RPMI7951 (cell line): ENCODE data around the gene PFKFB3. TPM values are rescaled to one million over a fixed set of nuclear protein-coding genes. Genes with fewer than 3 reads are reported as not detected.
"Not testable (repeated sequence)": the region's sequence is repeated elsewhere in the genome, so short reads cannot be mapped to it uniquely, and the experiment has no call there.

Experiments used
- DNase-seq: peaks from one replicate; pipeline ENCODE4 v3.0.0-alpha.2; 2012; ENCODE audit warnings: low read depth
- total RNA-seq: library from RNA; depleted of rRNA; stranded (reverse); fragments of >200 nt; shearing (Covaris generic); gene quantifications from 2 replicates; pipeline ENCODE4 v1.2.3, GENCODE V29; 2014

PFKFB3 gene
- total RNA-seq, 1 experiment from 2014 or later: 46.6 TPM

DNA sequence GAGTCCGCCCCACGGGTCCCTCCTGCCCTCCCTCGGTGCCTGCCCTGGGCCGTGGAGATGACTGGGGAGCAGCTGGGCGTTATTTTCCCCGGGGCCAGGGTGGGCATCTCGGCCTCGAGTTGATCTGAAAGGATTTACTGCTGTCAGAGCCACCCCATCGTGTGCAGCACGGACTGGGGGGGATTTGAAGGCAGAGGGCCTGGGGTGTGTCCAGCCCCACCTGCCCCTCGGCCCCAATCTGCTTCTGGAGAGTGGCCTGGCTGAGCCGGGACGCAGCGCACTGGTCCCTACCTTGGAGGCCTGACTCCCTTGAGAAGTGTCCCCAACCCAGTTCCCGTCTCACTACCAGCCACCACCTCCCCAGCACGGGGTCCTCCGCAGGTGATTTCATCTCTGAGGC is 24.2 kb upstream of the PFKFB3 start:
- DNase-seq: no peak

DNA sequence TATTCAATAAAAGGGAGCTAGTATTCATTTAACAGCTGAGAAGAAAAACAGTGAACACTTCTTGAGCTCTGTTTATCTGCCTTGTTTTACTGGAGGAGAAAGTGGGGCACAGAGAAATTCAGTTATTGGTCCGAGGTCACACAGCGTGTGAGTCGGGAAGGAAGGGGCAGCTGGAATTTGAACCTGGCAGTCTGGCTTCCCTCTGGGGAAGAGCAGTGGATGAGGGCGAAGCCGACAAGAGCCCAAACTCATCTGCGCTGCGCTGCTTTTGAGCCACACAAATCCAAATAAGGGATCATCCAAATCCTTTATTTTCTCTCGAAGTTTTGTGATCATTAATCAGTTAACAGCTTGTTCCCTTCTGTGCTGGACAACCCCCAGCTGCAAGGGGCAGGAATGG is 23.7 kb upstream of the PFKFB3 start:
- no peak for DNase-seq

DNA sequence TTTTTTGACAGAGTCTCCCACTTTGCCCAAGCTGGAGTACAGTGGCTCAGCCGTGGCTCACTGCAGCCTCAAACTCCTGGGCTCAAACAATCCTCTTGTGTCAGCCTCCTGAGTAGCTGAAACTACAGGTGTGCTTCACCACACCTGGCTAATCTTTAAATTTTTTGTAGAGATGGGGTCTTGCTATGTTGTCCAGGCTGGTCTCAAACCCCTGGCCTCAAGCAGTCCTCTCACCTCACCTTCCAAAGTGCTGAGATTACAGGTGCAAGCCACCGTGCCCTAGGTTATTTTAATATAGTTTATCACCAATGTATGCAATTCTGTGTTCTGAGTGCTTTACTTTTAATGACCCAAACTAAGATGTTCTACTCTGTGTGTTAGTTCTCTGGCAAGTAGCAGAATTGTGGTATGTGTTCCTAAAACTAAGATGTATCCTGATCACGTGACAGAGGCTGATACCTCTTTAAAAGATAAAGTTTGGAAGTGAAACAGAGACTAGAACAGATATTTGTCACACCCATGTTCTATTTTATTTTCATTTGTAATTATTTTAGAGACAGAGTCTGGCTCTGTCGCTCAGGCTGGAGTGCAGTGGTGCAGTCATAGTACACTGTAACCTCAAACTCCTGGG is 22.1 kb upstream of the PFKFB3 start:
- no peak for DNase-seq

DNA sequence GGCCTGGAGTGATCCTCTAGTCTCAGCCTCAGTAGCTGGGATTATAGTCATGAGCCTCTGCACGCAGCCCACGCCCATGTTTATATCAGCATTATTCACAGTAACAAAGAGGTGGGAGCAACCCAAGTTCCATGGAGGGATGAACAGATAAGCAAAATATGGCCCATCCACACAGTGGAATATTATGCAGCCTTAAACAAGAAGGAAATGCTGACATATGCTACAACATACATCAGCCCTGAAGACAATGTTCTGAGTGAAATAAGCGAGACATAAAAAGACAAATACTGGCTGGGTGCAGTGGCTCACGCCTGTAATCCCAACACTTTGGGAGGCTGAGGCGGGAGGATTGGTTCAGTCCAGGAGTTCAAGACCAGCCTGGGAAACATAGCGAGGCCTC is 21.5 kb upstream of the PFKFB3 start:
- DNase-seq: no peak

DNA sequence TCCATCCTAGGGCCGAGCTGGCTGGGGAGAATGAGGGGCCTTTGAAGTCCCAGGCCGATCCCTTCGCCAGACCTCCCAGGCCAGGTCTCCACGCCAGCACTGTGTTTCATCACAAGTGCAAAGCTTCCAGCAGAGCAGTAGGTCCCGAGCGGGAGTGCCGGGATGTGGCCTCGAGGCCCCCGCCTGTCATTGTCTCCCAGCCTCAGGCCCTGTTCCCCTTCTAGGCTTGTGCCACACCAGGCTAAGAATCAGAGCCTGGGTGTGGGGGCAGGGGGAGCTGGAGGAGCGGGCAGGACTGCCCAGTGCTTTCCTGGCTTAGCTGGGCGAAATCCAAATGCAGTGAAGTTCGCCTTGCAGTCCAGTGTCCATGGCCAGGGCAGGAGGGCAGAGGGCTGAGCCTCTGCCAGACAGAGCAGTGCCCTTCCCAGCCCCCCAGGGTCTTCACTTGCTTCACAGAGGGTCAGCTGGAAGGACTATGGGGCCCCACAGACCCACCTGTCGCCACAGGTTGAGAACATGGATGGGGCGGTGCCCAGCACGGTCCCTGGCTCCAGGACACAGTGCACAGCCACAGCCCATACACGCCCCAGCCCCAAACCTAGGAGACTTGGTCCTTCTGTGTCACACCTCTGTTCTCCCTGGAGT is 20.2 kb upstream of the PFKFB3 start:
- DNase-seq: no peak

DNA sequence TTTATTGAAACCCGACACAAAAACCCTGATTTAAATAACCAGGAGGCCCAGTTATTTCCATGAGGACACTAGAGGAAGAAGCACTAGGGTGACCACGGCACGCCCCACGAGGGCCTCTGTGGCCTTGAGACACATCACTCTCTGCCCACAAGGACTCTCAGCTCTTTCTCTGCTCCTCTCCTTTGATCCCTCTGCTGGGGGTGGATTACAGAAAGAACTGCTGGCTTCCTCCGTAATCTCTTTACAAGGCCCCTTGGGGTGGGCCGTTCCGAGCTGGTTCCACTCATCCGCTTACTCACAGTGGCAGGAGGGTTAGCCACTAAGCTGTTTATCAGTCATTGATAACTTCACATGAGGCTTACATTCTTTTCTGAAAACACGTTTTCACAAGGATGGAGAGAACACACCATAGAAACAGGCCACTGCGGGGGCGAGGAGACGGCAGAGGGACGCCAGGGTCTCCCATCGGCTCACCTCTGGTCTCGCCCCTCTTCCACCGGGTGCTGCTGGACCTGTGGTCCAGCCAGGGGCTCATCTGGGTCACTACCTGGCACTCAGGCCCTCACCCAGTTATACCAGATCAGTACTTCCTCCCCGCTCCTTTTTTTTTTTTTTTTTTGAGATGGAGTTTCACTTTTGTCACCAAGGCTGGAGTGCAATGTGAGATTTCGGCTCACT is 17.6 kb upstream of the PFKFB3 start:
- no peak for DNase-seq

DNA sequence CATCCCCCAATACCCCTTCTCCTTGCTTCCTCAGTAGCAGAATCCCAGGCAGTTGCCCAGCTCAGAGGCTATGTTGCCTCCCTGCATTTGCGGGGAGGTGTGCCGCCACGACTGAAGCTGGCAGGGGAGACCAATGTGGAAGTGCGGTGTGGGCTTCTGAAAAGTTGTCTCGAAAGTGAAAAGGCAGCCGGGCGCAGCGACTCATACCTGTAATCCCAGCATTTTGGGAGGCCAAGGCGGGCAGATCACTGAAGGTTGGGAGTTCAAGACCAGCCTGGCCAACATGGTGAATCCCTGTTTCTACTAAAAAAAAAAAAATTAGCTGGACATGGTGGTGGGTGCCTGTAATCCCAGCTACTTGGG is 15.9 kb upstream of the PFKFB3 start:
- no peak for DNase-seq

DNA sequence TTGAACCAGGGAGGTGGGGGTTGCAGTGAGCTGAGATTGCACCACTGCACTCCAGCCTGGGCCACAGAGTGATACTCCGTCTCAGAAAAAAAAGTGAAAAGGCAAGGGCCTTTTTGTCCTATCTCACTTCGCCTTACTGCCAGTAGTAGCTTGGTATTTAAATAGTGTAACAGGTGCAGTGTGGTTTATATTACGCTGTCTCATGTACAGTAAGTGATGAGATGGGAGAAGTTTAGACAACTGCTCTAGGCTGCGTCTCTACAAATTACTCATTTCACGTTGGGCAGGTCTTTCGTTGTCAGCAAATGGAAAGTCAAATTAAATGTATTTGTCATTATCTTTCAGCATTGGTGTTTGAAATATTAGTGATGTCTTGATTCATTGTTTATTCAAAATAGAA is 15.5 kb upstream of the PFKFB3 start:
- no peak for DNase-seq

DNA sequence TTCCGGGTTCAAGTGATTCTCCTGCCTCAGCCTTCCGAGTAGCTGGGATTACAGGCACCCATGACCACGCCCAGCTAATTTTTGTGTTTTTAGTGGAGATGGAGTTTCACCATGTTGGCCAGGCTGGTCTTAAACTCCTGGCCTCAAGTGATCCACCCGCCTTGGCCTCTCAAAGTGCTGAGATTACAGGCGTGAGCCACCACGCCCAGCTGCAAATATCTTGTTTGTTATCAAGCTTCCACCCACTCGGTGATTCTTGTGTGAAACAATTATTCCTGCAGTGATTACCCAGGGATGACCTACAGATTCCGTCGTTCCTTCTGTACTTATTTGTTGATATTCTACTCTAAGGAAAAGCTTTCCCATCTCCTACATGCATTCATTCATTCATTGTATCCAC is 12.7 kb upstream of the PFKFB3 start:
- not testable (repeated sequence) for DNase-seq

DNA sequence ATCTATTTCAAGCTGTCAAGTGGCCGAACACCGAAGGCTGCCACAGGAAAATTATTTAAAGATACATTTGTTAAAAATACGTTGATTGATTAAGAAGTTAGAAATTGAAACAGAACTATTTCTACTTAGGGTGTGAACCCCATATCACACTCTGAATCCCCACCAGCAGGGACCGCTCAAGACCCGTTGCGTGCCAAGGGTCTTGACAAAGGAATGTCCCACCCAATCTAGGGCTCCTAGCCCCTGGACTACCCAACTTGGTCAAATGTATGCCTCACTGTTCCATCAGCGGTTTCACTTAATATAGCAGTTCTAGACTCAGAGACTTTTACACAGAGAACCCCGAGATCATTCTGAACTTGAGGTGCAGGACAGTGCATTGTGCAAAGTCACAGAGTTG is 11.6 kb upstream of the PFKFB3 start:
- DNase-seq: no peak

DNA sequence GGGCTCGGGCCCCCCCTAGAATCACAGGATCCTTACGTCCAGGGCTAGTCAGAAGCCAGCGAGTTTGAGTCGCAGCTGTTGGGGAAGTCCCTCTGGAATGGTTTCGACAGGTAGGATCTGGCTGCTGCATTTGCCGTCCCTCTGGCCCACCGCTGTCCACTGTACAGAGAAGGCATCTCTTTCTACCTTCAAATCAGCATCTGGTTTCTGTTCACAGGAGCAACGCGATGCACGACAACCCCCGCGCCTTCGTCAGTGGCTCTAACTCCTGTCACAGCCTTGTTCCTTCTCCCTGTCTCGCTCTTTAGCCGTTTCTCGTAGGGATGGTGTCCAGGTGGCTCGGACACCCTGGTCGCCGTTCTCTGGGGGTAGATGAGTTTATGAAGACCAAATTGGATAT is 11.2 kb upstream of the PFKFB3 start:
- DNase-seq: no peak

DNA sequence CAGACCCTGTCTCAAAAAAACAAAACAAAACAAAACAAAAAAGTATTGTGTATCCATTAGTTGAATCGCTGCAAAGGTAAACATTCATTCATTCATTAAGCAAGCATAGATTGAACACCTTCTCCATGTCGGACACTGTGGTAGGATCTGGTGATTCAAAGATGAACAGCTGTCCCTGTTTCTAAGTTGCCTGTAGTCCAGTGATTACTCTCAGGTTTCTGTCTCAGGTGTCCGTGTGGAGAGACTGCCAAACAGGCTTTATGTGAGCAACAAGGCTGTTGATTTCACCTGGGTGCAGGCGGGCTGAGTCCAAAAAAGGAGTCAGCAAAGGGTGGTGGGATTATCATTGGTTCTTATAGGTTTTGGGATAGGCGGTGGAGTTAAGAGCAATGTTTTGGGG is 9.4 kb upstream of the PFKFB3 start:
- not testable (repeated sequence) for DNase-seq

DNA sequence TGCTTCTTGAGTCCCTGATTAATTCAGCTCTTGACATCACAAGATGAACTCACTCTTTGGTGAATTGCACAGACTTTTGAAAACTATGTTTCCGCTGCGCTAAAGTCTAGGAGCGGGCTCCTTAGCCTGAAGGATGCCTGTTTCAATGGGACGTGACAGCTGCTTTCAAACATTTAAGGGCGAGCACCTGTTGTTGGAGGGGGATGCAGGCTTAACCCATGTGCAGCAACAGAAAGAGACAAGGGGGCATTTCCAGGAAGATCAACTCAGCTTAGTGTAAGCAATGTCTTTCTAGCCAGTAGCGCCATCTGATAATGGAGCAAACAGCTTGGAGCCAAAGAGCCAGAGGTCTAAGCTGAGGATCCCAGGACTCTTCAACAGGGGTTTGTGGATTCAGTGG is 8.4 kb upstream of the PFKFB3 start:
- DNase-seq: no peak

DNA sequence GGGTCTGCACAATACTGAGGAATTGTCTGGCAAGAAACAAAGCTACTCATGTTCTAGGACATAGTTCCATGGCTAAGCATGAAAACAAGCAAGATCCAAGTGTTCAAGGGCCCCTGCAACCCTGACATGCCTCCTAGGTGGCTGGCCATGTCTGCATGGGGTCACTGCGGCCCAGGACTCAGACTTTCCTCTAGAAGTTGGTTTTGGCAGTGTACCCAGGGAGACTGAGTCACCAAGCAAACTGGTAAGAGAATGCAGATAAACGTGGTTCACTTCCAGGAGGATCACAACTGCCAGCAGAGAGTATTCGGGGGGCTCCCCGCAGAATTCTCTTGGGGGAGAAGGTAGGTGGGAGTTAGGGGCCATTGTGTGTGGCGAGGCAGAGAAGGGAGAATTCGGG is 7.4 kb upstream of the PFKFB3 start:
- DNase-seq: peak; percentile 75

DNA sequence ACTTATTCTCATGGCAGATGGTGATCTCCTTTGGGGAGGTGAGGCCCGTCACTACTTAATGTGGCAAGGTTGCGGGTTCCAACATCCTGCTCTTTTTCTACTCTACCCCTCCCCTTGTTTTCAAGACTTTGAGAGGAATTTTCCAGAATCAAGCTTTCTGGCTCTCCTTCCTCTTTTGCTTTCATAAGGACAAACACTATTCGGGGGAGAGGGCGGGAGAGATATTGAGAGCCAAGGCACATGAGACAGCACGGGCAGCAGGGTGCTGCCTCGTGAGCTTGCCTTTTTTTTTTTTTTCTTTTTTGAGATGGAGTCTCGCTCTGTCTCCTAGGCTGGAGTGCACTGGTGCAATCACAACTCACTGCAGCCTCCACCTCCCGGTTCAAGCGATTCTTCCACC is 6.9 kb upstream of the PFKFB3 start:
- no peak for DNase-seq

DNA sequence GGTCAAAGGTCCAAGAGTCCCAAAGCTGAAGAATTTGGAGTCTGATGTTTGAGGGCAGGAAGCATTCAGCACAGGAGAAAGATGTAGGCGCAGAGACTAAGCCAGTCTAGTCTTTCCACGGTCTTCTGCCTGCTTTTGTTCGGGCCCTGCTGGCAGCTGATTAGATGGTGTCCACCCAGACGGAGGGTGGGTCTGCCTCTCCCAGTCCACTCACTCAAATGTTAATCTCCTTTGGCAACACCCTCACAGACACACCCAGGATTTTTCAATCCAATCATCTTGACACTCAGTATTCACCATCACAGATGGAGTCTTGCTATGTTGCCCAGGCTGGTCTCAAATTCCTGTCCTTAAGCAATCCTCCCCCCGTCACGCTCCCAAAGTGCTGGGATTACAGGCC is 6.2 kb upstream of the PFKFB3 start:
- DNase-seq: not testable (repeated sequence)

DNA sequence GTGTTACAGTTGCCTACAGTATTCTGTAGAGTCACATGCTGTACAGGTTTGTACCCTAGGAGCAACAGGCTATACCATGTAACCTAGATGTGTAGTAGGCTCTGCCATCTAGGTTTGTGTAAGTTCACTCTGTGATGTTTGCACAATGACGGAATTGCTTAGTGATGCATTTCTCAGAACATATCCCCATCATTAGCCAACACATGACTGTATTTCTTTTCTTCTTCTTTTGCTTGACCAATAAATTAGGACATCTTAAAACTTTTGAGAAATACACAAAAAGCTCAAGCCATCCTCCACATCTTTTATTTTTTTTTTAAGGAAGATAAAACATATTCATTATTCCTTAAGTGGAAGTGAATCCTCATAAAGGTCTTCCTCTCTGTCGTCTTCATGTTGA is 5.4 kb upstream of the PFKFB3 start:
- DNase-seq: no peak

DNA sequence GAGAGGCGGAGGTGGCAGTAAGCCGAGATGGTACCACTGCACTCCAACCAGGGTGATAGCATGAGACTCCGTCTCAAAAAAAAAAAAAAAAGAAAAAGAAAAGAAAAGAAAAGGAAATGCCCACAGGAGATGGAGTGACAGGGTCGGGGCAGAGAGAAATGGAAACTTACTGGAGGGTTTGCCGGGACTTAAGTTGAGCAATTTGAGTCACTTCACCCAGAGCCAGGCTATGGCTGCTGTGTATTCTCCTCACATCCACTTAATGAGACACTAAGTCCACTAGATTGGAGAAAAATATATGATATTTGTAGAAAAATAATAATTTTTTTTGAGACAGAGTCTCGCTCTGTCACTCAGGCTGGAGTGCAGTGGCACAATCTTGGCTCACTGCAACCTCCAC is 4.6 kb upstream of the PFKFB3 start:
- no peak for DNase-seq

DNA sequence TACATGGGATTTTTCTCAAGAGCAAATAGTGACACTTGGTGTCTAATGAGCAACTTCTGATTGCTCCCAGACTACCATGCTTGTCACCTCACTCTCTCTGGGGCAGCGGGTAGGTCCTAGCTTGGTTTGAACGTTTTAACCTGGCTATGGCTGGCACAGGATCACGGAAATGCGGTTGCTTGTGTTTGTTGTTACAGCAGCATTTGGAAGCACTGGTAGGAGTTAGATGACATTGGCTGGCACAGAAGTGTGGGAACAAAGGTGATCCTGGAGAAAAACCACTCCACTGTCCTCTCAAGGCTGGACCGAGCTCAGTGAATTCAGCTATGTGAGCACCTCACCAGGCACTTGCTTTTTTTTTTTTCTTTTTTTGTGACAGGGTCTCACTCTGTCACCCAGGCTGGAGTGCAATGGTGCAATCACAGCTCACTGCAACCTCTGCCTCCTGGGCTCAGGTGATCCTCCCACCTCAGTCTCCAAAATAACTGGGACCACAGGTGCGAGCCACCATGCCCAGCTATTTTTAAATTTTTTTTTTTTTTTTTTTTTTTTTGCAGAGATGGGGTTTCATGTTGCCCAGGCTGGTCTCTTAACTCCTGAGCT is 3.5 kb upstream of the PFKFB3 start:
- DNase-seq: no peak

DNA sequence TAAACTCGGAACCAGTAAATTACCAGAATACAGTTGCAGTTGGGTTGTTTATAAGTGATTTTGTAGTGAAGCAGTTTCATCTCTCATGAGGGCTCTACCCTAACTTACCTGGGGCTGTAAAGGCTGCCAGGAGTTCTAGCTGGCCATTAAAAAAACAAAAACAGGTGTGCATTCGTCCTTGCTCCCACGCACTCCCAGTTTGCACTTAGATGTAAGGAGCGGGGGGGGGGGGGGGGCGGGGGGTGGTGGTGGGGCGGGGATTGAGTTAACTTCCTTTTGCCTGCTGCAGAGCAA is 2.3 kb upstream of the PFKFB3 start:
- DNase-seq: no peak

DNA sequence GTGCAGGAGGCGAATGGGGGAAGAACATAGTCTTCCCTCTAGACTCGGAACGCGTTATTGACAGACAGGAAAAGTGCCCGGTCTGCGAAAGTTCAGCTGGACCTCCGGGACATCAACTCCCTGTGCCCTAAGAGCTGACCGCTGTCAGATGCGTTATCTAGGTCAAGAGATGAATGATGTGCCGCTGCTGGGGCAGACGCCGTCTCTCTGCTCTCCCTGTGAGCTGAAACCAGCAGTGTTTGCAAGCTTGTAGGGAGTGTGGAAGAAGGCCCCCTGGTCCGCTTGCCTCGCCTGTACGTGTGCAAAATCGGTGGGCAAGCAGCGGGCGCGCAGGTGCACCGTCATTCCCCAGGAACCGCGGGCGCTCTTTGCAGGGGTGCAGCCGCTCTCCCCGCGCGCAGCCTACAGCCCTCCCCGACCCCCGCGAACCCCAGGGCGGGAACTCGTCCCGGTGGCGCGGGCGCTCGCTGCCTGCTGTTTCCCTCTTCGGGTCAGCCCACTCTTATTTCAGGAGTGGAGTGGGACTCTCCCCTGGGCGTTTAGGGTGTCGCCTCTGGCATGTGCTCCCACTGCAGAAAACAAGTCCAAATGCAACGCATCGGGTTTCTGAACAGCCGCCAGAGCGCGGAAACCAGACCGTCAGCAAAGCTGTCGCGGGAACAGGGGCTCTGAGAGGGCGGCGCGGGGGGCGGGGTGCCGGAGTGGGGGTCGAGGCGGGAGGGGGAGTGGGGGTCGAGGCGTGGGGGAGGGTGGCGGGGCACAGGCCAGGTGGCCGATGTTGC is 1.8 kb upstream of the PFKFB3 start:
- DNase-seq: no peak

DNA sequence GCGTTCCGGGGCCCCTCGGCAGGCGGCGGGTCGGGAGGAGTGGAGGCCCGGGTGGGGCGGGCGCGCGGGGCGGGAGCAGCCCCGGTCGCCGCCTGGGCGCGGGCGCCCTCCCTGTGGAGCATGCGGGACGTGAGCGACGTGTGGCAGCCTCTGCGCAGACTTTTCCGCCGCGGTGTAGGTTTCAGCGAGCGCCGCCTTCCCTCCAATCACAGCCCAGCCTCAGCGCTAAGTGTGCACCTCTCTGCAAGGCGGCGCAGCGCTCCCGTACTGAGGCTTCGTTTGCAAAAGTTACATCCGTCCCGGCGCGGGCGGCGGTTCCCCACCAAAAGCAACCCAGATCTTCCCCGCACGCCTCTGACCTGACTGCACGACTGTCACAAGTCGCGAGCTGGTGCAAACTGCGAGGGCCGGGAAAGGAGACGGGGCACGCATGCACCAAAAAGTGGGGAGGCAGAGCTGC is 1.2 kb upstream of the PFKFB3 start:
- DNase-seq: peak; percentile 85
